Glutamatergic neuron (in vitro differentiated cells): ENCODE results near the gene NTM. TPM values are rescaled to one million over a fixed set of nuclear protein-coding genes. Genes with fewer than 3 reads are reported as not detected.

Source experiments
- DNase-seq: peaks from one replicate; pipeline ENCODE4 v3.0.0; 2022
- H3K27ac Mint-ChIP-seq: one replicate; pipeline ENCODE4 v1.8.0; 2020; ENCODE audit warnings: mild to moderate bottlenecking, mixed read lengths, inconsistent platforms; ENCODE audit not compliant: unreplicated experiment
- H3K27me3 Mint-ChIP-seq: one replicate; pipeline ENCODE4 v1.8.0; 2020; ENCODE audit warnings: mild to moderate bottlenecking, moderate library complexity, mixed read lengths, inconsistent platforms; ENCODE audit not compliant: unreplicated experiment
- H3K36me3 Mint-ChIP-seq: one replicate; pipeline ENCODE4 v1.8.0; 2020; ENCODE audit warnings: mild to moderate bottlenecking, mixed read lengths, inconsistent platforms; ENCODE audit not compliant: unreplicated experiment
- H3K4me1 Mint-ChIP-seq: one replicate; pipeline ENCODE4 v1.8.0; 2020; ENCODE audit warnings: mild to moderate bottlenecking, low read depth, mixed read lengths, inconsistent platforms; ENCODE audit not compliant: unreplicated experiment
- H3K4me3 Mint-ChIP-seq: one replicate; pipeline ENCODE4 v1.8.0; 2020; ENCODE audit warnings: mild to moderate bottlenecking, mixed read lengths, inconsistent platforms; ENCODE audit not compliant: unreplicated experiment
- H3K9me3 Mint-ChIP-seq: one replicate; pipeline ENCODE4 v1.8.0; 2020; ENCODE audit warnings: mild to moderate bottlenecking, moderate library complexity, mixed read lengths, inconsistent platforms; ENCODE audit not compliant: unreplicated experiment
- total RNA-seq: library from RNA; stranded (reverse); fragmentation: NEBNext Ultra II Directional; extraction: Animal tissue kit (Norgen Biotek cat#: 25700); gene quantifications from one replicate; pipeline ENCODE4 v1.2.1, GENCODE V29; 2021; ENCODE audit not compliant: unreplicated experiment
- TF ChIP-seq, protein P1 (sequence below): fragments of 200-600 bp; sonication (generic); IDR thresholded peaks from one replicate; pipeline ENCODE4 v1.5.0; 2021; ENCODE audit not compliant: partially characterized antibody, unreplicated experiment

NTM gene
- total RNA-seq, 1 donor from 2014 or later = 1.2 TPM

DNA sequence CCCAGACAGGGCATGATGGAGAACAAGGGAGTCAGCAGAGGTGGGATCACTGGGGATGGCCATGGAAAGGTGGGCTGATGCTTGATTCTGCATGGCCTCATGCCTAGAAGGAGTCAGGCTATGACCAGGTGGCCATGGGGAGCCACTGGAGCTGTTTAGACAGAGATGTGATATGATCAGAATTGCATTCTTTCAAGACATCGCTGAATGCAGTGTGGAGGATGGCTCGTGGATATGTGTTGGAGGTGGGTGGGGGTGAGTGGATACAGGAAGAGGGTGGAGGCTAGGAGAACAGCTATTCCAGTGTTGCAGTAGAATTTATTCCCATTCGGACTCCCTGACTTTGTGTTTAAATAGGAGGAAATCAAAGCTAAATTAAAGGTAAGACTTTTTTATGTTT, 841.1 kb downstream of the NTM start:
- no peak overlapping the region for H3K4me3 Mint-ChIP-seq
- no peak overlapping the region for H3K27ac Mint-ChIP-seq
- H3K9me3 Mint-ChIP-seq = peaks cover 1% of the 10 kb centered on the region
- DNase-seq = no peak
- TF ChIP-seq, protein P1, sequence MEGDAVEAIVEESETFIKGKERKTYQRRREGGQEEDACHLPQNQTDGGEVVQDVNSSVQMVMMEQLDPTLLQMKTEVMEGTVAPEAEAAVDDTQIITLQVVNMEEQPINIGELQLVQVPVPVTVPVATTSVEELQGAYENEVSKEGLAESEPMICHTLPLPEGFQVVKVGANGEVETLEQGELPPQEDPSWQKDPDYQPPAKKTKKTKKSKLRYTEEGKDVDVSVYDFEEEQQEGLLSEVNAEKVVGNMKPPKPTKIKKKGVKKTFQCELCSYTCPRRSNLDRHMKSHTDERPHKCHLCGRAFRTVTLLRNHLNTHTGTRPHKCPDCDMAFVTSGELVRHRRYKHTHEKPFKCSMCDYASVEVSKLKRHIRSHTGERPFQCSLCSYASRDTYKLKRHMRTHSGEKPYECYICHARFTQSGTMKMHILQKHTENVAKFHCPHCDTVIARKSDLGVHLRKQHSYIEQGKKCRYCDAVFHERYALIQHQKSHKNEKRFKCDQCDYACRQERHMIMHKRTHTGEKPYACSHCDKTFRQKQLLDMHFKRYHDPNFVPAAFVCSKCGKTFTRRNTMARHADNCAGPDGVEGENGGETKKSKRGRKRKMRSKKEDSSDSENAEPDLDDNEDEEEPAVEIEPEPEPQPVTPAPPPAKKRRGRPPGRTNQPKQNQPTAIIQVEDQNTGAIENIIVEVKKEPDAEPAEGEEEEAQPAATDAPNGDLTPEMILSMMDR = no peak
- H3K36me3 Mint-ChIP-seq = peaks cover 4% of the 10 kb centered on the region
- peaks cover 5% of the 10 kb centered on the region for H3K4me1 Mint-ChIP-seq
- no peaks in the 10 kb centered on the region for H3K27me3 Mint-ChIP-seq

DNA sequence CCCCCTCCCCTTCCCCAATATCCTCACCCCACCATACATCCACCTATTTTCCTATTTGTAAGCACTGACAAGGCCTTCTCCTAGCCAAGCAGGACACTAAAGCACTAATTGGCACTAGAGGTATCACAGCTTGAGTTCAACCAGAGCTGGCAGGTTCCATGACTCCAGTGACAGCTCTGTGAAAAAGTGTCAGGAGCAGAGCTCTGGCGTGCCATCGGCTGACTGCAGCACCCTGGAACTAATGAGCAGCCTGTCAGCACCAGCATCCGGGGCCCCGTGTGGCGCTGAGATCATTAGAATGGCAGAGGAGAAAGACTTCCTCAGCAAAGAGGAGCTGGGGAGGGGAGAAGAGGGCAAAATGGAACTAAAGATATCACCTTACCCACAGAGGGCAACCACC, 847.4 kb downstream of the NTM start:
- Mint-ChIP-seq H3K27ac (no peak overlapping the region), H3K27me3 (peaks cover 2% of the 10 kb centered on the region), H3K36me3 (no peaks in the 10 kb centered on the region), H3K9me3 (peaks cover 1% of the 10 kb centered on the region), H3K4me3 (no peak overlapping the region), H3K4me1 (peaks cover 5% of the 10 kb centered on the region)
- DNase-seq = no peak
- TF ChIP-seq, protein P1 = no peak

DNA sequence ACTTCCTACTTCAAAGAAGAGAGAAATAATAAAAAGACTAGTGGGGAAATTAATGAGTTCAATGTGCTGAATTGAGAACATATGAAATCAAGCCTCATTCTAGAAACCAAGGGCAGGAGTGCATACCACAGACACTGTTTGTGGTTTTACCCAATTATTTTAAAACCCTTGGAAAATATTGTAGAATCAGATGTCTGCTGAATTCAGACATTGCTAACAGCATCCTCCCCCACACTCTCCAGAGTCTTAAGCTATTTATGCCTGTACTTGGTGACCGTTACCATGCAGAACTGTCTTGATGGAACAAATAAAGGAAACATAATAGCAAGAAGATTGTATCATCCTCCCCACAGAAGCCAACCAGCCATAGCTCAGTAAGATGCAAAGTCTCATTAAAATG, 850.1 kb downstream of the NTM start:
- Mint-ChIP-seq H3K27ac (no peak overlapping the region), H3K36me3 (no peaks in the 10 kb centered on the region), H3K27me3 (peaks cover 4% of the 10 kb centered on the region), H3K4me3 (no peak overlapping the region), H3K9me3 (no peaks in the 10 kb centered on the region), H3K4me1 (no peaks in the 10 kb centered on the region)
- no peak for DNase-seq
- TF ChIP-seq, protein P1 = no peak

DNA sequence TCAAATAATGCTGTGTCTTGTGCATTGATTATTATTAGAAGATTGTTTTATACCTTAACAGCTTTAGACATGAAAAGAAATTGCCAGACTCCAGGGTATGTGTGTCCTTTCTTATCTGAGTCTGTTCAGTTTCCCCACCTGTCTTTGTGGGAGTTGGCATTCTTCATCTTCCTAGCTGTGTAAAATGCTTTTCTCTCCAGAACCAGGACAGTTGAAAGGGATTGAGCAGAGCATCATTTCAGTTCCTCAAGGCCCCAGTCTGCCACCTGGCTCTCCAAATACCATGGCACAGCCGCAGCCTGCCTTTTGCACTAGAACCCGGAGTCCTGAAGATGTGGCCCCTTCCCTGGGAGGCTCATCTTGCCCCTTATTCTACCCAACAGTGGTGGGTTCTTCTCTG, 851.9 kb downstream of the NTM start:
- Mint-ChIP-seq H3K9me3 (no peaks in the 10 kb centered on the region), H3K36me3 (no peaks in the 10 kb centered on the region), H3K27me3 (peaks cover 4% of the 10 kb centered on the region), H3K4me3 (no peak overlapping the region), H3K27ac (no peak overlapping the region), H3K4me1 (no peaks in the 10 kb centered on the region)
- no peak for DNase-seq
- TF ChIP-seq, protein P1 = no peak

- Mint-ChIP-seq H3K4me1 (no peaks in the 10 kb centered on the region), H3K4me3 (no peak overlapping the region), H3K9me3 (no peaks in the 10 kb centered on the region), H3K36me3 (no peaks in the 10 kb centered on the region), H3K27me3 (peaks cover 4% of the 10 kb centered on the region), H3K27ac (no peak overlapping the region)
- TF ChIP-seq, protein P1 = no peak
- DNase-seq = no peak
These were observed 856.1 kb downstream of the NTM start for GRCh38 chr11:132226522-132226921.
